Transverse colon (tissue), 4 donors: Measurements from ENCODE around the gene HSPA4. TPM values are rescaled to one million over a fixed set of nuclear protein-coding genes. Genes with fewer than 3 reads are reported as not detected.
A peak's percentile ranks its signal among the peaks of the same experiment; 100 is the strongest.

Experiments used
- DNase-seq: peaks from one replicate; pipeline ENCODE4 v3.0.0-alpha.2; 2019
- H3K27ac ChIP-seq, 4 donors: fragments of 200-600 bp; sonication (generic); 2 replicates each; pipeline ENCODE4 v1.5.1; 2016 to 2018; ENCODE audit warnings: inconsistent platforms in 4 of 4
- H3K27me3 ChIP-seq: fragments of 200-600 bp; sonication (generic); 2 replicates; pipeline ENCODE4 v1.5.1; 2017; ENCODE audit warnings: inconsistent platforms
- H3K36me3 ChIP-seq, 4 donors: fragments of 200-600 bp; sonication (generic); 2 replicates each; pipeline ENCODE4 v1.5.1; 2017 to 2019; ENCODE audit warnings: inconsistent platforms in 4 of 4
- H3K4me1 ChIP-seq, 4 donors: fragments of 200-600 bp; sonication (generic); 2 replicates each; pipeline ENCODE4 v1.5.1; 2017 to 2020; ENCODE audit warnings: inconsistent platforms in 4 of 4
- H3K4me3 ChIP-seq, 4 donors: fragments of 200-600 bp; sonication (generic); 1 replicate in 1 of 4; 2 replicates in 3 of 4; pipeline versions ENCODE4 v1.5.1 to v1.6.1; 2017 to 2019; ENCODE audit warnings: inconsistent platforms in 4 of 4
- H3K9me3 ChIP-seq, 2 donors: fragments of 200-600 bp; sonication (generic); 2 replicates each; pipeline ENCODE4 v1.5.1; 2017 to 2019; ENCODE audit warnings: inconsistent platforms in 2 of 2
- EP300 ChIP-seq: sonication (generic); formaldehyde crosslinking; IDR thresholded peaks from one replicate; pipeline ENCODE4 v1.6.1; 2017; ENCODE audit warnings: antibody characterized with exemption, low read depth
- POLR2A ChIP-seq: fragments of 450-650 bp; IDR thresholded peaks from one replicate; pipeline ENCODE4 v1.6.1; 2016; ENCODE audit warnings: antibody characterized with exemption, mild to moderate bottlenecking, moderate library complexity
- POLR2AphosphoS5 ChIP-seq, 3 donors: sonication (generic); formaldehyde crosslinking; IDR thresholded peaks; one replicate each; pipeline ENCODE4 v1.6.1; 2016; ENCODE audit warnings: antibody characterized with exemption in 3 of 3
- WGBS, 2 donors: methylation state at CpG; one replicate each; pipeline ENCODE4 v1.1.5; 2018; ENCODE audit warnings: low coverage in 1 of 2; 5-methylcytosine and 5-hydroxymethylcytosine counted together
- in situ Hi-C, 4 donors: fragments of 200-750 bp; cut with MboI; loops; one replicate each; pipeline versions ENCODE4 v1.15.0 to v1.15.1; 2017; ENCODE audit warnings: low sequenced_read_pairs in 3 of 4, low pct_ligation_motif_present in 1 of 4, low pct_unique_long_range_greater_than_20kb in 1 of 4
- intact Hi-C: fragments of 100-400 bp; cut with DNase I; formaldehyde crosslinking; loops from one replicate; pipeline ENCODE4 v1.15.1; 2023; ENCODE audit warnings: low total_unique reads
- total RNA-seq, 4 donors: library from RNA; depleted of rRNA; stranded (reverse); fragments of >200 nt; gene quantifications; one replicate each; pipeline ENCODE4 v1.1.0, GENCODE V29; 2016
- TF ChIP-seq, protein P1 (sequence below), 5 experiments: fragments of 200-600 bp in 3 of 5; fragments of 450-650 bp in 2 of 5; sonication (generic) in 3 of 5; IDR thresholded peaks; 1 replicate in 2 of 5; 2 replicates in 3 of 5; pipeline ENCODE4 v1.5.1; 2016 to 2017; ENCODE audit warnings: antibody characterized with exemption in 5 of 5, inconsistent platforms in 3 of 5, mild to moderate bottlenecking in 2 of 5, moderate library complexity in 1 of 5

The HSPA4 gene
- total RNA-seq, 4 donors from 2014 or later, result 34.4 to 52.5 (median 46.5) TPM

DNA sequence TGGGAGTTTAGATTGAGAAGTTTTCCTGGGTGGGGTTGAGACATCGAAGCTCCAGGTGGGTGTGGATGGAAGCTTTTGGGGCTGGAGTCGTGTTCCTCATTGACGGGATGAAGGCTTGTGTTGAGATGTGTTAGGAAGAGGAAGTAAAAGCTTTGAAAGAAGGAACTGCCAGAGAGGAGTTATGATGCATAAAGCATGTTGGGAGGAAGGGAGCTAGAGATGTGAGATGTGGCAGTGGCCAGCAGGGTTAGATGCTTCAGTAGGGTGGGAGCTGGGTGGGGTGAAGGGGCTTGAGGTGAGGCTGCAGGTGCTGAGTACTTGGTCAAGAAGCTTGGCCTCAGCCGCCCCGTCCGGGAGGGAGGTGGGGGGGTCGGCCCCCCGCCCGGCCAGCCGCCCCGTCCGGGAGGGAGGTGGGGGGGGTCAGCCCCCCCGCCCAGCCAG is 56.7 kb downstream of the HSPA4 start:
- peaks cover 0 to 16% (median 6%) of the 10 kb centered on the region in 4 donors for H3K36me3 ChIP-seq
- no peak overlapping the region for H3K27ac ChIP-seq
- peaks cover 0 to 3% (median 3%) of the 10 kb centered on the region in 4 donors for H3K4me1 ChIP-seq
- in situ Hi-C loops (loop anchor here in 3 of 4 donors (25.0 kb wide), 2 partner anchors 179 to 754 kb away; no protein-coding TSS in a partner anchor), intact Hi-C loops (no loop called here)
- TF ChIP-seq, protein P1, sequence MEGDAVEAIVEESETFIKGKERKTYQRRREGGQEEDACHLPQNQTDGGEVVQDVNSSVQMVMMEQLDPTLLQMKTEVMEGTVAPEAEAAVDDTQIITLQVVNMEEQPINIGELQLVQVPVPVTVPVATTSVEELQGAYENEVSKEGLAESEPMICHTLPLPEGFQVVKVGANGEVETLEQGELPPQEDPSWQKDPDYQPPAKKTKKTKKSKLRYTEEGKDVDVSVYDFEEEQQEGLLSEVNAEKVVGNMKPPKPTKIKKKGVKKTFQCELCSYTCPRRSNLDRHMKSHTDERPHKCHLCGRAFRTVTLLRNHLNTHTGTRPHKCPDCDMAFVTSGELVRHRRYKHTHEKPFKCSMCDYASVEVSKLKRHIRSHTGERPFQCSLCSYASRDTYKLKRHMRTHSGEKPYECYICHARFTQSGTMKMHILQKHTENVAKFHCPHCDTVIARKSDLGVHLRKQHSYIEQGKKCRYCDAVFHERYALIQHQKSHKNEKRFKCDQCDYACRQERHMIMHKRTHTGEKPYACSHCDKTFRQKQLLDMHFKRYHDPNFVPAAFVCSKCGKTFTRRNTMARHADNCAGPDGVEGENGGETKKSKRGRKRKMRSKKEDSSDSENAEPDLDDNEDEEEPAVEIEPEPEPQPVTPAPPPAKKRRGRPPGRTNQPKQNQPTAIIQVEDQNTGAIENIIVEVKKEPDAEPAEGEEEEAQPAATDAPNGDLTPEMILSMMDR (IDR thresholded peaks at IDR 0.05), result no peak
- TF ChIP-seq EP300 (no peak), POLR2AphosphoS5 (IDR thresholded peaks at IDR 0.05) (no peak), POLR2A (no peak)
- DNase-seq, result no peak
- no peaks in the 10 kb centered on the region for H3K9me3 ChIP-seq
- no peaks in the 10 kb centered on the region for H3K27me3 ChIP-seq
- 56 to 62% methylated on average over 3 to 9 of the region's 13 CpGs for WGBS, 2 donors
- H3K4me3 ChIP-seq, result no peak overlapping the region

DNA sequence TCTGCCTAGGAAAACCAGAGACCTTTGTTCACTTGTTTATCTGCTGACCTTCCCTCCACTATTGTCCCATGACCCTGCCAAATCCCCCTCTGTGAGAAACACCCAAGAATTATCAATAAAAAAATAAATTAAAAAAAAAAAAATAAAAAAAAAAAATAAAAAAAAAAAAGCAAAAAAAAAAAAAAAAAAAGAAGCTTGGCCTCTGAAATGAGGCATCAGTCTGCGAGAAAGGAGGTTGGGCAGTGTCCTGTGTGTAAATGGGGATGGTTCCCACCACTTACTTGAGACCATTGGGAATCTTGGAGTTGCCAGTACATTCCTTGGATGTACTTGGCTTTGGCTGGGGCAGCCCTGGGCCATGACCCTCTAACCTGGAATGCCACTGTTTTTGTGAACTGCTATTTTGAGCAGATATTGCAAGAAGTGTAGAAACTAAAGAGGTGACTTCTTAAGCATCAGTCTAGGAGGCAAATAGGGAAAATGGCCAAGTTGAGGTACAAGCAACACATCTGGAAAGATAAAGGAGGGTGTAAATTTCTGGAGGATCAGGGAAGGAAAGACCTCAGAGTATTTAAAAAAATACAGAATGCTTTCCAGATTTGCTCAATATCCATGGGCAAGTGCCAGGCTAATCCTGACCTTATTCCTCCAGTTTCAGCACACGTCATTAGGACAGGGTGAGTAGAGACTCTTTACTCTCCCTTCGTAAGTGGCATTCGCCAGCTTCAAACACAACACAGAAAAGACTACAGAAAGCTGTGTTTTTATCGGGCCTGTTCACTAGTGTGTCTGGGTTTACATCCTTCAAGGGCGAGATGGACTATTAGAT is 58.1 kb downstream of the HSPA4 start:
- in situ Hi-C loops, result loop anchor here in 3 of 4 donors (25.0 kb wide), 2 partner anchors 177 to 752 kb away; no protein-coding TSS in a partner anchor
- peaks cover 0 to 3% (median 3%) of the 10 kb centered on the region in 4 donors for H3K4me1 ChIP-seq
- intact Hi-C loops, result loop anchor here (10.0 kb wide), 2 partner anchors 135 to 765 kb away; no protein-coding TSS in a partner anchor
- no peaks in the 10 kb centered on the region for H3K9me3 ChIP-seq
- TF ChIP-seq POLR2AphosphoS5 (IDR thresholded peaks at IDR 0.05) (no peak), EP300 (no peak), POLR2A (no peak)
- TF ChIP-seq, protein P1 (IDR thresholded peaks at IDR 0.05), result no peak
- no peak for DNase-seq
- H3K4me3 ChIP-seq, result no peak overlapping the region
- H3K36me3 ChIP-seq, result peaks cover 0 to 8% (median under 1%) of the 10 kb centered on the region in 4 donors
- H3K27ac ChIP-seq, result no peak overlapping the region
- no peaks in the 10 kb centered on the region for H3K27me3 ChIP-seq
- WGBS, 2 donors, result 79 to 100% methylated on average over 1 to 6 of the region's 6 CpGs

DNA sequence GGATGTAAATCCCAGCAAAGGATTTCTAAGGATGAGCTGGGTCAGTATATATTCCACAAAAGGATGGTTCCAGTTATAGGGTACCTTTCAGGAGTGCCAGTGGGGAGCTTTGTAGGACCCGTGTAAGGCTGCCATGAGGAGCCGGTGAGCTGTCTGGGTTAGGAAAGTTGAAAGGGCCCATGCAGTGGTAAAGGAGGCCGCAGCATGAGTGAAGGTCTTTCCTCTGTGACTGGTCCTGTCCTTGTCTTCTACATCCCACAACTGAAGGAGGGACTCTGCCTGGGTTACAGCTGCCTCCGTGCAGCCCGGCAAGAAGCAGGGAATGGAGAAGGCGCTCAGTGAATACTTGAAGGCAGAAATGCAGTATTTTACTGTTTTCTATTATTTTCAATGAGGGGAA is 58.9 kb downstream of the HSPA4 start:
- Histone ChIP-seq H3K4me3 (no peak overlapping the region), H3K27ac (no peak overlapping the region), H3K27me3 (no peaks in the 10 kb centered on the region), H3K4me1 (peaks cover 0 to 3% (median 3%) of the 10 kb centered on the region in 4 donors), H3K36me3 (no peaks in the 10 kb centered on the region), H3K9me3 (no peaks in the 10 kb centered on the region)
- intact Hi-C loops (loop anchor here (10.0 kb wide), 2 partner anchors 134 to 764 kb away; no protein-coding TSS in a partner anchor), in situ Hi-C loops (loop anchor here in 3 of 4 donors (25.0 kb wide), 2 partner anchors 177 to 752 kb away; no protein-coding TSS in a partner anchor)
- WGBS, 2 donors, result 74 to 75% methylated on average over 3 to 6 of the region's 6 CpGs
- DNase-seq, result no peak
- no peak for TF ChIP-seq EP300
- TF ChIP-seq, protein P1 (IDR thresholded peaks at IDR 0.05), result no peak

DNA sequence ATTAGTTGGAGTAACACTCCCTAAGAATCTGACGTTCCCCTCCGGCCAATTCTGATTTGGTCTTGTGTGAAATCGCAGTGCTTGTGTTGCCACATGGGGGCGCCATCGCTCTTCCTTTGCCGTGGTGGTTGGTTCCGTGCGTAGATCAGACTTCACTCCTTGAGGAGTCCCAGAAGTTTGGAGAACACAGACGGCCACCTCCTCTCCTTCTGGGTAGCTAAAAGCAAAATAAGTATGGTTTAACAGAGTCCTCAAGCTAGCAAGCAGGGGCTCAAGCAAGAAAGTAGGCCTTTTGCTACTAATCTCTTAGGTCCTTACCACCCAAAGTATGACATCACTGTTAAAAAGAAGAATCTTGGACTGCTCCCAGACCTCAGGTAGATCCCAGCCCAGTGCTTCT is 59.5 kb downstream of the HSPA4 start:
- TF ChIP-seq, protein P1 (IDR thresholded peaks at IDR 0.05), result peak; percentile 88 to 93 (median 88)
- TF ChIP-seq POLR2AphosphoS5 (IDR thresholded peaks at IDR 0.05), result no peak
- Histone ChIP-seq H3K27me3 (no peaks in the 10 kb centered on the region), H3K9me3 (no peaks in the 10 kb centered on the region), H3K4me3 (no peak overlapping the region), H3K27ac (no peak overlapping the region), H3K36me3 (no peaks in the 10 kb centered on the region), H3K4me1 (peaks cover 0 to 3% (median 3%) of the 10 kb centered on the region in 4 donors)
- intact Hi-C loops, result loop anchor here (10.0 kb wide), 2 partner anchors 134 to 764 kb away; no protein-coding TSS in a partner anchor
- peak; percentile 86 for DNase-seq
- in situ Hi-C loops, result loop anchor here in 3 of 4 donors (25.0 kb wide), 2 partner anchors 176 to 751 kb away; no protein-coding TSS in a partner anchor
- 3% methylated on average over 9 of the region's 9 CpGs; no CpG with 5 or more reads in 1 of the 2 donors for WGBS, 2 donors
